GM13977 (cell line): ENCODE results near the gene CDH13.

Source experiments
- DNase-seq: peaks from one replicate; pipeline ENCODE4 v3.0.0; 2012; ENCODE audit warnings: low spot score
- in situ Hi-C: fragments of 300-500 bp; cut with MboI; formaldehyde crosslinking; loops from one replicate; pipeline ENCODE4 v1.12.0; 2022; ENCODE audit warnings: low sequenced_read_pairs, low pct_unique_long_range_greater_than_20kb, mixed read lengths, inconsistent platforms; ENCODE audit not compliant: unreplicated experiment
- TF ChIP-seq, protein P1 (sequence below): IDR thresholded peaks from 2 replicates; pipeline ENCODE4 v1.5.1; 2012; ENCODE audit warnings: mild to moderate bottlenecking, control low read depth; ENCODE audit not compliant: insufficient read depth; ENCODE audit errors: extremely low read depth, missing control alignments

CDH13 gene

DNA sequence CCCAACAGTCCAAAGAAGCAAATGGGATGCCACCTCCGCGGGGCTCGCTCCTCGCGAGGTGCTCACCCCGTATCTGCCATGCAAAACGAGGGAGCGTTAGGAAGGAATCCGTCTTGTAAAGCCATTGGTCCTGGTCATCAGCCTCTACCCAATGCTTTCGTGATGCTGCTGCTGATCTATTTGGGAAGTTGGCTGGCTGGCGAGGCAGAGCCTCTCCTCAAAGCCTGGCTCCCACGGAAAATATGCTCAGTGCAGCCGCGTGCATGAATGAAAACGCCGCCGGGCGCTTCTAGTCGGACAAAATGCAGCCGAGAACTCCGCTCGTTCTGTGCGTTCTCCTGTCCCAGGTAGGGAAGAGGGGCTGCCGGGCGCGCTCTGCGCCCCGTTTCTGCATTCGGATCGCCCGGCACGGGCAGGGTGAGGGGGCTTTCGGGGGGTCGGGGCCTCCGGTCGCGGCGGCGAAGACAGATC is at the start of gene CDH13:
CDH13 (plus strand) TSS at position 179 of the 471 bp plus-strand sequence.
- in situ Hi-C loops = loop anchor here (25.0 kb wide), 1 partner anchor 365 kb away; no protein-coding TSS in a partner anchor

GRCh38 chr16:82580298-82580890 is 46.4 kb upstream of the CDH13 start:
- in situ Hi-C loops = no loop called here
- TF ChIP-seq, protein P1, sequence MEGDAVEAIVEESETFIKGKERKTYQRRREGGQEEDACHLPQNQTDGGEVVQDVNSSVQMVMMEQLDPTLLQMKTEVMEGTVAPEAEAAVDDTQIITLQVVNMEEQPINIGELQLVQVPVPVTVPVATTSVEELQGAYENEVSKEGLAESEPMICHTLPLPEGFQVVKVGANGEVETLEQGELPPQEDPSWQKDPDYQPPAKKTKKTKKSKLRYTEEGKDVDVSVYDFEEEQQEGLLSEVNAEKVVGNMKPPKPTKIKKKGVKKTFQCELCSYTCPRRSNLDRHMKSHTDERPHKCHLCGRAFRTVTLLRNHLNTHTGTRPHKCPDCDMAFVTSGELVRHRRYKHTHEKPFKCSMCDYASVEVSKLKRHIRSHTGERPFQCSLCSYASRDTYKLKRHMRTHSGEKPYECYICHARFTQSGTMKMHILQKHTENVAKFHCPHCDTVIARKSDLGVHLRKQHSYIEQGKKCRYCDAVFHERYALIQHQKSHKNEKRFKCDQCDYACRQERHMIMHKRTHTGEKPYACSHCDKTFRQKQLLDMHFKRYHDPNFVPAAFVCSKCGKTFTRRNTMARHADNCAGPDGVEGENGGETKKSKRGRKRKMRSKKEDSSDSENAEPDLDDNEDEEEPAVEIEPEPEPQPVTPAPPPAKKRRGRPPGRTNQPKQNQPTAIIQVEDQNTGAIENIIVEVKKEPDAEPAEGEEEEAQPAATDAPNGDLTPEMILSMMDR = peak; percentile 28

More for the DNA sequence above, at the start of gene CDH13:
- DNase-seq = no peak
- TF ChIP-seq, protein P1 = no peak

DNA sequence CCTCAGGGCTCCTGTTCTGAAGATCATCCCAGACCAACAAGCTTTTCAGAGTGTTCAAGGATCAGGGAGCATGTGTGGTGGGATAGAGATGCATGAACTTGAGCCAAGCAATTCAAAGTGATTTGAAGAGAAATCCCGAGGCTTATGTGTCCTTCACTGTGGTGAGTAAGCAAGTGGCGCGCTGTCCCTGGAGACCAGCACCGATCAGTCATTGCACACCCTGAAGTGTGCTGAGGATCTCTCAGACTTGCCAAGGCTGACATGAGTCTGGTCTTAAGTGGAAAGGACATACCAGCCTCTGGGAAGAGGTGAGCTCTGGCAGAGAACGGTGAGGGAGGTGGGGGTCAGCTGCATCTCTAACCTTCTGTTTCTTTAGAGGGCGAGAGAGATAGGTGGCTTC is 43.8 kb upstream of the CDH13 start:
- TF ChIP-seq, protein P1 = no peak
- no peak for DNase-seq

More at GRCh38 chr16:82580298-82580890, 46.4 kb upstream of the CDH13 start:
- DNase-seq = no peak

DNA sequence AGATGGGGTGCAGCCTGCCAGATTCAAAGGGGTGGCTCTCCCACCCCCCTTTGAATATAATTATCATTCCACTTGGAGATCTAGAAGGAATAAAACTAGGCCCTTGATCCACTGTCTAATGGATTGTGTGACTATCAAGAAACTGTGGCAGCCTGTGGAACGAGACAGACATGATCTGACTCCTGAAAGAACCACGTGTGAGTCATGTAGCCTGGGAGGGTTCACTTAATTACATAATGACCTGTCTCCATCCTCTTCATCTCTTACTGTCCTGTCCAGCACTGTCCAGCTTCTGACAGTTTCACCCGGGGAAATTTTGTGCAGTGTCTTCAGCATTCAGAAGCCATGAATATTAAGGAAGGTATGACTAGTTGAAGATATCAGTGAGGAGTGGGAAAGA is 43.3 kb upstream of the CDH13 start:
- in situ Hi-C loops = no loop called here
- DNase-seq = no peak
- TF ChIP-seq, protein P1 = no peak

More for the DNA sequence above, 43.8 kb upstream of the CDH13 start:
- in situ Hi-C loops = no loop called here

DNA sequence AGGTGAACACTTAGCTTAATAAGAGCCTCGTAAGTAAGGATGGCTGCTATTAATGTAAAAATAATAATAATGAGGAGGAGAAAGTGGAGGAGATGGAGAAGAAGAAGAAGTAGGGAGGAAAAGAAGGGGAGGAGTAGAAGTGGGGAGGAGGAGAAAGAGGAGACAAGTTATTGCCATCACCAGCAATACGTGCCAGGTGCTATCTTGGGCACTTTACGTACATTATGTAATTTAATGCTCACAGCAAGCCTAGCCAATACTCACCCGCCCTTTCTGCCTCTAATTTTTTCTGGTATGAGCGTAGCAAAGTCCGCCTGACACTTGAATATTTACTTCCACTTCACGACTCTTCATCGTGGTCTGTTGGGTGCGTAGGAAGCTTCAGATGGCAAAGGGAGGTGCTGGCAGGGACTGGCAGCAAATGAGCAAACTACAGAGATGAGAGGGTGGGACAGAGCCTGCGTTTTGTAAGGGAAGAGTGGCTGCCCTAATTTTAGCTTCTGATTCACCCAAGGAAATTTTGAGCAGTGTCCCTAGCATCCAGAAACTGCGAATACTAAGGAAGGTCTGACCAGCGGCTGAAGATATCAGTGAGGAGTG is 42.1 kb upstream of the CDH13 start:
- DNase-seq = no peak
- TF ChIP-seq, protein P1 = no peak
- in situ Hi-C loops = no loop called here

GRCh38 chr16:82585675-82586074 is 41.1 kb upstream of the CDH13 start:
- DNase-seq = no peak
- in situ Hi-C loops = no loop called here
- TF ChIP-seq, protein P1 = no peak
